ENCODE measurements around the gene TXNDC15. TPM values are rescaled to one million over a fixed set of nuclear protein-coding genes. Genes with fewer than 3 reads are reported as not detected.
A peak's percentile ranks its signal among the peaks of the same experiment; 100 is the strongest.
"Not testable (repeated sequence)": the region's sequence is repeated elsewhere in the genome, so short reads cannot be mapped to it uniquely, and the experiment has no call there.

Gene TXNDC15
- total RNA-seq, 2 experiments from 2014 or later = 42.6 to 46.7 TPM

DNA sequence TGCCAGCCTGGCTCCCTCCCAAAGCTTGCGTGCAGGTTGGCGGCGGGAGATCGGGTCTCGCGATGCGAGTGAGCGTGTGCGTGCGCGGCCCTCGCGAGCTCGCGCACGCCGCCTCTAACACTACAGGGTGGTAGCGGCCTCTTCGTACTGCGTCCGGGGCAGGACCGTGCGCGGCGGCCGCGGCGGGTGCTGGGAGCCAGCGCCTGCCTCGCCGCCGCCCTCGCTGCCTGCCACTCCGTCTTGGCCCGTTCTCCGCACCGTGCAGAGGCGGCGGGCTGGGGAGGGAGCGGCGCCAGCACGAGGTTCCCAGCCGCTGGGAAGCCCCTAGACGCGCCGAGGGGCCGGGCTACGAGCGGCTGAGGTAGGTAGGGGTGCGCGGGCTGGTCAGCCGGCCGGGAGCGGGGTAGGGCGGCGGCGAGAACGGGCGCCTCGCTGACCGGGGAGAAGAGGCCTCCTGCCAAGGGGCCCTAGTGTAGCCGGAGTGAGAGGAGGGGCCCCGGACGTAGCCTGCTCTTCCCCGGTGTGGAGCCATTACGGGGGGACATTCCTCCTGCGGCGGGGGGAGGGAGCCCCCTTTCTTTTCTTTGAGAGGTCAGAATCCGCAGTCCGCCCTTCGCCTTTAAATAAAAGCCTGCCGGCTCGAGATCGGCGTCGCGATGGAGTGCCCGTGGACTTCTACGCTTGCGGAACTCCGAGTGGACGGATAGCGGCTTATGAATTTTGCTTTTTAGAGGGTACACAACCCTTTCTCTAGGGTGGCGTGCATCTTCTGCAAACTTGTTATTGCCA, 28.1 kb upstream of the TXNDC15 start, which contains the start of gene C5orf24:
Gene C5orf24 (plus strand): TSS at position 117 of the 789 bp plus-strand sequence. CDS start 8,933 bp downstream, outside the sequence.
- Mint-ChIP-seq H3K36me3 (ENCODE audit: low read depth) (peaks cover 25% of the 10 kb centered on the region), H3K4me3 (peak within 1 kb of the TSS; percentile 93), H3K4me1 (ENCODE audit: low read depth) (peaks cover 33% of the 10 kb centered on the region), H3K27me3 (ENCODE audit: low read depth) (no peaks in the 10 kb centered on the region), H3K9me3 (ENCODE audit: insufficient read depth) (no peaks in the 10 kb centered on the region), H3K27ac (peak within 1 kb of the TSS; percentile 96)
- peak; percentile 95 for DNase-seq
- ATAC-seq = peak; percentile 95
- ChIA-PET CTCF (interaction anchor here (0.8 to 2.6 kb wide), 12 partner anchors 12 to 108 kb away, joined by 3 to 21 read pairs (median 4); partner anchors contain the start of genes CAMLG, DDX46, PCBD2 and TXNDC15), POLR2A (interaction anchor here (0.6 to 2.1 kb wide), 19 partner anchors 9 to 620 kb away, joined by 3 to 19 read pairs (median 5); partner anchors contain the start of genes CAMLG, CDKL3, DDX46 and PCBD2)

DNA sequence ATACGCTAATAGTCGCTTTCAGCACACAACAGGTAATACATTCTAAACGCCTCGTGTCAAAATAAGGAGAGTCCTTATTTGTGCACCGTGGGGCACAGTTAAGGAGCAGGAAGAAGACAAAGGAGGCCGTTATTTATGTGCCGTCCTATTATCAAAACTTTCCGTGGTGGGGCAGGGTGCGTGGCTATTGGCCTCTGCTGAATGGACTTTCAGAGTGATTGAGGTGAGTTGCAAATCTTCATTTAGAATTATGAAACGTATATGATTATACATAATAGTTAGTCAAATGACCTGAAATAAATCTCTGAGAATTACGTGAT, 27.6 kb upstream of the TXNDC15 start:
- H3K27me3 Mint-ChIP-seq (ENCODE audit: low read depth) = no peaks in the 10 kb centered on the region
- H3K36me3 Mint-ChIP-seq (ENCODE audit: low read depth) = peaks cover 31% of the 10 kb centered on the region
- peak overlapping the region; percentile 93 for H3K4me3 Mint-ChIP-seq
- CTCF ChIA-PET = interaction anchor here (0.8 to 1.8 kb wide), 4 partner anchors 9 to 88 kb away, joined by 3 to 10 read pairs (median 3); partner anchors contain the start of genes DDX46, PCBD2 and TXNDC15
- peaks cover 39% of the 10 kb centered on the region for H3K4me1 Mint-ChIP-seq (ENCODE audit: low read depth)
- ATAC-seq = peak; percentile 15
- DNase-seq = no peak
- peak overlapping the region; percentile 96 for H3K27ac Mint-ChIP-seq
- POLR2A ChIA-PET = interaction anchor here (0.8 to 1.1 kb wide), 8 partner anchors 8 to 198 kb away, joined by 3 to 8 read pairs (median 4); partner anchors contain the start of genes DDX46, PCBD2 and SEC24A
- H3K9me3 Mint-ChIP-seq (ENCODE audit: insufficient read depth) = no peaks in the 10 kb centered on the region

DNA sequence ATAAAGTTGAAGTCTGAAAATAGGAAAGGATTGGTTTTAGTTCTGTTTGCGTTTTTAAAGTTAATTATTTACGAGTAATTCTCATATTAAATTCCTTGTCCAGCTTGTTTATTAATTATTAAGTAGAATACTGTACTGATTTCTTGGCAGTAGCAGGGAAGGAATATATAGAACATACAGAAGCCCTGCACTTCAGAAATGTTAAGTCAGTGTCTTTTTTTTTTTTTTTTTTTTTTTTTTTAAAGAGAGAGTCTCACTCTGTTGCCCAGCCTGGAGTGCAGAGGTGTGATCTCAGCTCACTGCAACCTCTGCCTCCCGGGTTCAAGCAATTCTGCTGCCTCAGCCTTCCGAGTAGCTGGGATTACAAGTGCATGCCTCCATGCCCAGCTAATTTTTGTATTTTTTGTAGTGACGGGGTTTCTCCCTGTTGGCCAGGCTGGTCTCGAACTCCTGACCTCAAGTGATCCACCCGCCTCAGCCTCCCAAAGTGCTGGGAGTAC, 24.7 kb upstream of the TXNDC15 start:
- peaks cover 57% of the 10 kb centered on the region for H3K4me1 Mint-ChIP-seq (ENCODE audit: low read depth)
- peaks cover 42% of the 10 kb centered on the region for H3K36me3 Mint-ChIP-seq (ENCODE audit: low read depth)
- DNase-seq; H3K27me3 Mint-ChIP-seq (ENCODE audit: low read depth); ATAC-seq; H3K27ac Mint-ChIP-seq; H3K4me3 Mint-ChIP-seq; H3K9me3 Mint-ChIP-seq (ENCODE audit: insufficient read depth): not testable (repeated sequence)
- ChIA-PET CTCF (interaction anchor here (1.0 kb wide), 1 partner anchor 55 kb away, joined by 4 read pairs; no protein-coding TSS in a partner anchor), POLR2A (interaction anchor here (0.6 to 2.2 kb wide), 3 partner anchors 25 to 56 kb away, joined by 3 to 9 read pairs (median 3); partner anchors contain the start of genes PCBD2 and TXNDC15)

DNA sequence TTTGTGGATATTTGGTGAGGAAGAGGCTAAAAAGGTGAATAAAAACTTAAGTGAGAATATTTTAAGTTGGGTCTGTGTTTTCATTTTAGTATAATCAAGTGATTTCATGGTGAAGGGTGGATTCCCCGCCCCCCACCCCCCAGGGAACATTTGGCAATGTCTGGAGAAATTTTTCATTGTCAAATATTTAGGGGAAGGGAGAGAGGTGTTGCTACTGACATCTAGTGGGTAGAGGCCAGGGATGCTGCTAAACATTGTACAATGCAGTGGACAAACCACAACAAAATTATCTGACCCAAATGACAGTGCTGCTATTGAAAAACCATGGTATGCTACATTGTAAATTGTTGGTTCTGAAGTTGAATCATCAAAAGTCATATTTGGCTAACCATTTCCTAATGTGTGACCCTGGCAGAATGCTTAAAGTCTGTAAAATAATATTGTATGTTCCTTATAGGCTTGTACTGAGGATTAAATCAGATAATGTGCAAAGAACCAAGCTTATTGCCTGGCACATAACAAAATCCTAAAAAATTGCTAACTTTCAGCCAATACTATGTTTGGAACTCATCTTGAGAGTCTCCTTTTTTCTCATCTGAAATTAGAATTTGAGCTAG, 22.8 kb upstream of the TXNDC15 start:
- peak overlapping the region; percentile 9 for H3K27ac Mint-ChIP-seq
- CTCF ChIA-PET = interaction anchor here (0.7 to 2.2 kb wide), 6 partner anchors 11 to 226 kb away, joined by 3 to 11 read pairs (median 6); partner anchors contain the start of gene PCBD2
- ATAC-seq = no peak
- peaks cover 46% of the 10 kb centered on the region for H3K36me3 Mint-ChIP-seq (ENCODE audit: low read depth)
- H3K27me3 Mint-ChIP-seq (ENCODE audit: low read depth) = no peaks in the 10 kb centered on the region
- peaks cover 56% of the 10 kb centered on the region for H3K4me1 Mint-ChIP-seq (ENCODE audit: low read depth)
- no peaks in the 10 kb centered on the region for H3K9me3 Mint-ChIP-seq (ENCODE audit: insufficient read depth)
- H3K4me3 Mint-ChIP-seq = no peak overlapping the region
- POLR2A ChIA-PET = interaction anchor here (0.6 kb wide), 1 partner anchor 64 kb away, joined by 3 read pairs; no protein-coding TSS in a partner anchor
- DNase-seq = no peak

DNA sequence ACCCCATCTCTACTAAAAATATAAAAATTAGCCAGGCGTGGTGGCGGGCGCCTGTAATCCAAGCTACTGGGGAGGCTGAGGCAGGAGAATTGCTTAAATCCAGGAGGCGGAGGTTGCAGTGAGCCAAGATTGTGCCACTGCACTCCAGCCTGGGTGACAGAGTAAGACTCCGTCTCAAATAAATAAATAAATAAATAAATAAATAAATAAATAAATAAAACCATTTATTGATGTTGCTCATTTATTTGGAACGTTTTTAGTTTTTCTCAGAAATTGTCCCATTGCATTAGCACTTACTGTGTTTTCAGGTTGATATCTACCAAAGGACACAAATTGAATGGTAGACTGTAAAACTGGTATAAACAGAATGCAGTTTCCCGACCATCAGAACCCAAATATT, 17.7 kb upstream of the TXNDC15 start:
- DNase-seq; H3K27me3 Mint-ChIP-seq (ENCODE audit: low read depth); CTCF ChIA-PET; H3K27ac Mint-ChIP-seq; ATAC-seq; H3K4me3 Mint-ChIP-seq; H3K9me3 Mint-ChIP-seq (ENCODE audit: insufficient read depth): not testable (repeated sequence)
- Mint-ChIP-seq H3K4me1 (ENCODE audit: low read depth) (peaks cover 29% of the 10 kb centered on the region), H3K36me3 (ENCODE audit: low read depth) (peaks cover 41% of the 10 kb centered on the region)
- POLR2A ChIA-PET = interaction anchor here (2.8 kb wide), 1 partner anchor 11 kb away, joined by 11 read pairs; the partner anchor contains the start of gene C5orf24

DNA sequence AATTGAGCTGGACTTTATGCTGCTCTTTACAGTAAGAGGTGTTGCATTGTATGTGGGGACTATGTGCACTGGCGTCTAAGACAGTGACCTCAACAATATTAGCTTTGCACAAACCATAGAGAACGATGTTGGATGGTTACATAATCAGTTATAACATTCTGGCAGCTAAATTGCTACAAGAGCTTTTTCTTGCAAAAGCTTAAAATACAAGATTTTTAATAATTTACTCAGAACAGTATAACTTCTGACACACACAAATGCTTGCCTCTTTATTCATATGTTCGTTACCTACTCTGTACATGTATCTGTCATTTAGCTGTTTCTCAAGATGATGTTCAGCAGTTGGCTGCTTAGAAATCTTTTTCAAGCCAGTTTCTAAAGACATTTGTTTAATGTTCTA, 16.8 kb upstream of the TXNDC15 start:
- ChIA-PET CTCF (interaction anchor here (0.8 to 1.0 kb wide), 2 partner anchors 16 to 48 kb away, joined by 3 read pairs; partner anchors contain the start of gene PCBD2), POLR2A (interaction anchor here (1.0 to 2.8 kb wide), 2 partner anchors 10 to 12 kb away, joined by 3 to 11 read pairs; partner anchors contain the start of gene C5orf24)
- no peak for ATAC-seq
- Mint-ChIP-seq H3K9me3 (ENCODE audit: insufficient read depth) (no peaks in the 10 kb centered on the region), H3K4me1 (ENCODE audit: low read depth) (peaks cover 22% of the 10 kb centered on the region), H3K4me3 (no peak overlapping the region), H3K36me3 (ENCODE audit: low read depth) (peaks cover 41% of the 10 kb centered on the region), H3K27ac (no peak overlapping the region), H3K27me3 (ENCODE audit: low read depth) (no peaks in the 10 kb centered on the region)
- no peak for DNase-seq

DNA sequence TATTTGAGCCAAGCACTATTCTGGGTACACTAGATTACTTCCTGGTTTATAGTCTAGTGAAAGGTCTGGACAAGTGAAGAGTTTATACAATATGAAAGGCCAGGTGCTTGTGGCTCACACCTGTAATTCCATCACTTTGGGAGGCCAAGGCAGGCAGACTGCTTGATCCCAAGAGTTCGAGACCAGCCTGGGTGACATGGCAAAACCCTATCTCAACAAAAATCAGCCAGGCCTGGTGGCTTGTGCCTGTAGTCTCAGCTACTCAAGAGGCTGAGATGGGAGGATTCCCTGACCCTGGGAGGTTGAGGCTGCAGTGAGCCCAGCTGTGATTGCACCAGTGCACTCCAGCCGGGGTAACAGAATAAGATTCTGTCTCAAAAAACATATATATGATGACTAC, 9.5 kb upstream of the TXNDC15 start:
- ATAC-seq = no peak

DNA sequence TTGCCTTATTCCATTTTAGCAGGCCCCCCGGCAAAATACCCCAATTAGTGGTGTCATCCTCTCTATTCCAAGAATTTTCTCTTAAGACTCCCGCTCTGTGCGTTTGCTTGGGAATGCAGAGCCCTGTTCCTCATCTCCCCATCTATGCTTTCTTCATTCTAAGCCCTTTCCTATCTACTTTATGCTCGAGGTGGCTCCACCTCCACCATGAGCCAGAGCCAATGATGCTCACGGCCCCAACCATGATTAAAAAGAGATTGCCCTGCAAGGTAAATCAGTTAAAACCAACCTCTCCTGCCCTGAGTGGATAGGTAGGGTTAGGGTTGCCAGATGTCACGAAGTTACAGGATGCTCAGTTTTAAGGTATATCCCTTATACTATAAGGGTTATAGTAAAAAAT, 677 bp upstream of the TXNDC15 start:
- Mint-ChIP-seq H3K27me3 (ENCODE audit: low read depth) (no peaks in the 10 kb centered on the region), H3K4me1 (ENCODE audit: low read depth) (peaks cover 34% of the 10 kb centered on the region), H3K36me3 (ENCODE audit: low read depth) (peaks cover 19% of the 10 kb centered on the region), H3K4me3 (peak overlapping the region; percentile 97), H3K27ac (peak overlapping the region; percentile 72), H3K9me3 (ENCODE audit: insufficient read depth) (no peaks in the 10 kb centered on the region)
- ATAC-seq (no peak), DNase-seq (peak; percentile 32)
- ChIA-PET POLR2A (interaction anchor here (0.7 to 2.6 kb wide), 10 partner anchors 8 to 116 kb away, joined by 3 to 17 read pairs (median 4); partner anchors contain the start of genes C5orf24 and PCBD2), CTCF (interaction anchor here (0.8 to 1.6 kb wide), 8 partner anchors 16 to 135 kb away, joined by 3 to 10 read pairs (median 4); partner anchors contain the start of genes C5orf24, CAMLG and PCBD2)

More for the DNA sequence above, 9.5 kb upstream of the TXNDC15 start:
- Mint-ChIP-seq H3K27me3 (ENCODE audit: low read depth) (no peaks in the 10 kb centered on the region), H3K27ac (no peak overlapping the region), H3K9me3 (ENCODE audit: insufficient read depth) (no peaks in the 10 kb centered on the region), H3K4me3 (no peak overlapping the region), H3K4me1 (ENCODE audit: low read depth) (no peaks in the 10 kb centered on the region), H3K36me3 (ENCODE audit: low read depth) (peaks cover 13% of the 10 kb centered on the region)
- DNase-seq = no peak
- CTCF ChIA-PET = interaction anchor here (1.1 to 3.6 kb wide), 2 partner anchors 13 to 40 kb away, joined by 3 to 10 read pairs; partner anchors contain the start of gene PCBD2
- POLR2A ChIA-PET = interaction anchor here (1.2 to 1.4 kb wide), 2 partner anchors 9 to 40 kb away, joined by 3 to 7 read pairs; partner anchors contain the start of genes PCBD2 and TXNDC15

DNA sequence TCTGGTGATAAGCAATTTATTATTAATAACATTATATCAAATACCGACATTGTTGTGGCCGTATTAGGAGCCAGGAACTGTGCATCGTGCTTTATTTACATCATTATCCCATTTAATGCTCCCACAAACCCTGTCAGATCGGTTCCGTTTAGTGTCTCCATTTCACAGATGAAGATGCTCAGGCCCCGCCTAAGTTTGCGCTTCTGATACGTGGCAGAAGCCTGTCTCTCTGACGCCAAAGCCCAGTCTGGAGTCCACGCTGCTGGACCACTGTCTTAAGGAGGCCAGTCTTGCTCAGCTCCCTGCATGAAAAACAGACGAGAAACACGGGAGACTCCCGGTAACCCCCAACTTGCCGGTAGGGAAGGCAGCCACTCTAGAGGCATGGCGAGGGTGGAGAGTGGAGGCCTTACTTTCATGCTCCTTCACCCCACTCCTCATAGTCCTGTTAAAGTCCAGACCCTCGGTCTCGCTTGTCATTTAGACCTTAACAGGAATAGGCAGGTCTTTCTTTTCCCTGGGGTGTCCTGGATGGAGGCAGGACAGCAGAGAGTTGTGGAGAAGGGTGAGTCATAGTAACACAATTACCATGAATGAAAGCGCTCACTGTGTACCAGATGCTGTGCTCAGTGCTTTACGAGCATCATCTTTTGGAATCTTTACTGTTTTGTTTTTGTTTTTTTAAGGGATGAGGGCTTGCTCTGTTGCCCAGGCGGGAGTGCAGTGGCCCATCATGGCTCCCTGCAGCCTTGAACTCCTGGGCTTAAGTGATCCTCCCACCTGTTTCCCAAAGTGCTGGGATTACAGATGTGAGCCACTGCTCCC, 872 bp downstream of the TXNDC15 start:
- H3K4me3 Mint-ChIP-seq = peak overlapping the region; percentile 97
- no peaks in the 10 kb centered on the region for H3K9me3 Mint-ChIP-seq (ENCODE audit: insufficient read depth)
- POLR2A ChIA-PET = interaction anchor here (1.5 to 2.6 kb wide), 3 partner anchors 26 to 30 kb away, joined by 3 to 17 read pairs (median 9); partner anchors contain the start of gene PCBD2
- H3K36me3 Mint-ChIP-seq (ENCODE audit: low read depth) = peaks cover 25% of the 10 kb centered on the region
- DNase-seq (peak; percentile 58), ATAC-seq (peak; percentile 34)
- no peaks in the 10 kb centered on the region for H3K27me3 Mint-ChIP-seq (ENCODE audit: low read depth)
- CTCF ChIA-PET = interaction anchor here (1.5 to 2.1 kb wide), 2 partner anchors 29 to 30 kb away, joined by 9 to 10 read pairs; partner anchors contain the start of gene PCBD2
- H3K4me1 Mint-ChIP-seq (ENCODE audit: low read depth) = peaks cover 47% of the 10 kb centered on the region
- H3K27ac Mint-ChIP-seq = peak overlapping the region; percentile 98

DNA sequence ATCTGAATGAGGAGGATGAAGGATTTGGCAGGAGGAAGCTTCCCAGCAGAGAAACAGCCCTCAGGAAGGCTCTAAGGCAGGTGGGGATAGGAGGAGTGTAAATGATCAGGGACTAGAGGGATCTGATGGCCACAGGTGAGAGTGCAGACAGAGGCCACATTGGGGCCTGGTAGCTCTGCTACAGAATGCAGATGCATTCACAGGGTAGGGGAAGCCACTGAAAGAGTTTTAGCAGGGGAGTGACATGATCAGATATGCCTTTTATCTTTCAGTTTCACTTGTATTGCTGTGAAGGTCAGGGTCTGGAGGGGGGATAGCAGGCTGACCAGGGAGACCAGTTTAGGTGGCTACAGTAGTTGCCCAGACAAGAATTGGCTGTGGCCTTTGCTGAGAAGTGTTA, 3.0 kb downstream of the TXNDC15 start:
- Mint-ChIP-seq H3K27ac (peak overlapping the region; percentile 78), H3K27me3 (ENCODE audit: low read depth) (no peaks in the 10 kb centered on the region), H3K36me3 (ENCODE audit: low read depth) (peaks cover 29% of the 10 kb centered on the region), H3K9me3 (ENCODE audit: insufficient read depth) (no peaks in the 10 kb centered on the region), H3K4me3 (peak overlapping the region; percentile 97), H3K4me1 (ENCODE audit: low read depth) (peaks cover 50% of the 10 kb centered on the region)
- ATAC-seq = peak; percentile 7
- peak; percentile 31 for DNase-seq
- ChIA-PET POLR2A (interaction anchor here (0.7 to 1.4 kb wide), 4 partner anchors 28 to 32 kb away, joined by 3 to 7 read pairs (median 4); partner anchors contain the start of genes C5orf24 and PCBD2), CTCF (interaction anchor here (2.1 kb wide), 1 partner anchor 27 kb away, joined by 9 read pairs; the partner anchor contains the start of gene PCBD2)

All from activated CD8-positive, alpha-beta T cell treated with anti-CD3 and anti-CD28 coated beads, Interleukin-2, amount 10 ng/mL, durations not matched to agents 7 days and 5 days (primary cell).